Measurements from ENCODE around the gene SINHCAF. TPM values are rescaled to one million over a fixed set of nuclear protein-coding genes. Genes with fewer than 3 reads are reported as not detected.
A peak's percentile ranks its signal among the peaks of the same experiment; 100 is the strongest.

SINHCAF gene
- total RNA-seq, 4 donors from 2014 or later: 19.2 to 41.3 (median 25.7) TPM

- DNase-seq (ENCODE audit: extremely low spot score): peak; percentile 79
- TF ChIP-seq POLR2AphosphoS5 (IDR thresholded peaks at IDR 0.05) (no peak), CTCF (IDR thresholded peaks at IDR 0.05) (peak in 2 of 3 experiments; percentile 27 to 59), POLR2A (IDR thresholded peaks at IDR 0.05; ENCODE audit: low read depth) (no peak)
- intact Hi-C loops (cut with DNase I): no loop called here
- H3K36me3 ChIP-seq: no peaks in the 10 kb centered on the region
- 45% methylated on average over 12 of the region's 12 CpGs for WGBS
- no peak overlapping the region for H3K27ac ChIP-seq (replicated peaks in 1 of 4)
- H3K9me3 ChIP-seq: peaks cover 0 to 6% (median 0%) of the 10 kb centered on the region in 4 donors
- peaks cover 0 to 11% (median 3%) of the 10 kb centered on the region in 4 donors for H3K4me1 ChIP-seq
- H3K4me3 ChIP-seq: no peak overlapping the region
- H3K27me3 ChIP-seq: peaks cover 0 to 62% (median 0%) of the 10 kb centered on the region in 4 donors
Observed at GRCh38 chr12:31234955-31235867, 90.7 kb downstream of the SINHCAF start.

GRCh38 chr12:31234053-31234840 lies 91.7 kb downstream of the SINHCAF start:
- TF ChIP-seq POLR2AphosphoS5 (IDR thresholded peaks at IDR 0.05) (no peak), CTCF (IDR thresholded peaks at IDR 0.05) (no peak), EP300 (IDR thresholded peaks at IDR 0.05) (no peak), POLR2A (IDR thresholded peaks at IDR 0.05; ENCODE audit: low read depth) (no peak)
- 70% methylated on average over 7 of the region's 14 CpGs for WGBS
- peaks cover 0 to 54% (median 0%) of the 10 kb centered on the region in 4 donors for H3K27me3 ChIP-seq
- H3K4me3 ChIP-seq: no peak overlapping the region
- no peaks in the 10 kb centered on the region for H3K36me3 ChIP-seq
- peak; percentile 85 for DNase-seq (ENCODE audit: extremely low spot score)
- intact Hi-C loops (cut with DNase I): no loop called here
- no peak overlapping the region for H3K27ac ChIP-seq (replicated peaks in 1 of 4)
- peaks cover 0 to 11% (median 3%) of the 10 kb centered on the region in 4 donors for H3K4me1 ChIP-seq
- peaks cover 0 to 6% (median 0%) of the 10 kb centered on the region in 4 donors for H3K9me3 ChIP-seq

- H3K27ac ChIP-seq (replicated peaks in 1 of 4): no peak overlapping the region
- no peaks in the 10 kb centered on the region for H3K36me3 ChIP-seq
- DNase-seq (ENCODE audit: extremely low spot score): peak; percentile 90
- H3K27me3 ChIP-seq: peaks cover 0 to 46% (median 0%) of the 10 kb centered on the region in 4 donors
- H3K4me1 ChIP-seq: peaks cover 0 to 8% (median 0%) of the 10 kb centered on the region in 4 donors
- intact Hi-C loops (cut with DNase I): no loop called here
- TF ChIP-seq CTCF (IDR thresholded peaks at IDR 0.05) (no peak), POLR2AphosphoS5 (IDR thresholded peaks at IDR 0.05) (no peak), POLR2A (IDR thresholded peaks at IDR 0.05; ENCODE audit: low read depth) (no peak), EP300 (IDR thresholded peaks at IDR 0.05) (no peak)
- 68% methylated on average over 5 of the region's 5 CpGs for WGBS
- no peak overlapping the region for H3K4me3 ChIP-seq
- H3K9me3 ChIP-seq: peaks cover 0 to 6% (median 0%) of the 10 kb centered on the region in 4 donors
Observed at GRCh38 chr12:31233061-31233730, 92.8 kb downstream of the SINHCAF start.

- intact Hi-C loops (cut with DNase I): no loop called here
- 72% methylated on average over 10 of the region's 11 CpGs for WGBS
Observed at GRCh38 chr12:31232361-31232965, 93.5 kb downstream of the SINHCAF start.

More at GRCh38 chr12:31232361-31232965, 93.5 kb downstream of the SINHCAF start:
- H3K36me3 ChIP-seq: no peaks in the 10 kb centered on the region
- peaks cover 0 to 39% (median 0%) of the 10 kb centered on the region in 4 donors for H3K27me3 ChIP-seq
- H3K9me3 ChIP-seq: peaks cover 0 to 6% (median 0%) of the 10 kb centered on the region in 4 donors
- H3K4me1 ChIP-seq: peaks cover 0 to 8% (median 0%) of the 10 kb centered on the region in 4 donors
- no peak overlapping the region for H3K4me3 ChIP-seq
- no peak overlapping the region for H3K27ac ChIP-seq (replicated peaks in 1 of 4)
- no peak for TF ChIP-seq EP300 (IDR thresholded peaks at IDR 0.05)
- DNase-seq (ENCODE audit: extremely low spot score): peak; percentile 81

Measured in esophagus muscularis mucosa (tissue), 4 donors.